Adipocyte (in vitro differentiated cells): ENCODE results near the gene EEF1A2.

ENCODE experiments used
- DNase-seq: peaks from one replicate; pipeline ENCODE4 v3.0.0-alpha.2; 2015; ENCODE audit warnings: low read depth
- H3K27me3 ChIP-seq: replicated peaks from 2 replicates; pipeline ENCODE4 v1.7.0; 2013; ENCODE audit warnings: mild to moderate bottlenecking, low read length, moderate library complexity; ENCODE audit not compliant: control insufficient read depth, insufficient read depth
- H3K36me3 ChIP-seq: 2 replicates; pipeline ENCODE4 v1.7.0; 2013; ENCODE audit warnings: low read length, mild to moderate bottlenecking, moderate library complexity; ENCODE audit not compliant: control insufficient read depth, insufficient read depth, severe bottlenecking
- H3K4me1 ChIP-seq: 2 replicates; pipeline ENCODE4 v1.7.0; 2013; ENCODE audit warnings: mild to moderate bottlenecking, low read length, moderate library complexity; ENCODE audit not compliant: control insufficient read depth, insufficient read depth
- H3K4me3 ChIP-seq: 2 replicates; pipeline ENCODE4 v1.7.0; 2013; ENCODE audit warnings: mild to moderate bottlenecking, low read length, moderate library complexity
- H3K9ac ChIP-seq: 2 replicates; pipeline ENCODE4 v1.7.0; 2013; ENCODE audit warnings: mild to moderate bottlenecking, low read length, moderate library complexity
- H3K9me3 ChIP-seq: 2 replicates; pipeline ENCODE4 v1.7.0; 2013; ENCODE audit warnings: mild to moderate bottlenecking, low read length, moderate library complexity; ENCODE audit not compliant: control insufficient read depth

Gene EEF1A2

DNA sequence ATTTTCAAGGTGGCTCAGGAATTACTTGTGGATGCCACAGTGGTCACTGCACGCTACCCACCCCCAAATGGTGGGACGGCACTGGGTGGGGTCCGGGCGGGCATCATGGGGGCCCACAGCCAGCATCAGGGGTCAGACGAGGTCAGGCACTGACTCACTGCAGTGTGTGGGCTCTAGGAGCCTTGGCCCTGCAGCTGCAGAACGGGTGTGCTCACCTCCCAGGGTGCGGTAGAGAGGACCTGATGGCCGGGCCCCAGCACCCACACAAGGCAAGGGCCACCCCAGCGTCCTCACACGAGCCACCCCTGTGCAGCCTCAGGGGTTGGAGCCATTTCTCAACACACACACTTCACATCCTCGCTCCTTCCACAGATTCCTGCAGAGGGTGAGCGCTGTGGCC is 60.8 kb downstream of the EEF1A2 start:
- Histone ChIP-seq H3K4me1 (peaks cover 3% of the 10 kb centered on the region), H3K4me3 (no peak overlapping the region), H3K9me3 (no peaks in the 10 kb centered on the region), H3K27me3 (peaks cover 29% of the 10 kb centered on the region), H3K36me3 (no peaks in the 10 kb centered on the region), H3K9ac (no peak overlapping the region)
- no peak for DNase-seq
